CD4-positive, alpha-beta T cell treated with Interleukin-6 at 100 ng/mL for 8 hours (primary cell): ENCODE results near the gene DBN1.
A peak's percentile ranks its signal among the peaks of the same experiment; 100 is the strongest.

Experiments used
- DNase-seq: peaks from one replicate; pipeline ENCODE4 v3.0.0-alpha.2; 2020; ENCODE audit warnings: mixed read lengths, low spot score

Gene DBN1

GRCh38 chr5:177472460-177473442 lies 683 bp downstream of the DBN1 start:
- peak; percentile 31 for DNase-seq

DNA sequence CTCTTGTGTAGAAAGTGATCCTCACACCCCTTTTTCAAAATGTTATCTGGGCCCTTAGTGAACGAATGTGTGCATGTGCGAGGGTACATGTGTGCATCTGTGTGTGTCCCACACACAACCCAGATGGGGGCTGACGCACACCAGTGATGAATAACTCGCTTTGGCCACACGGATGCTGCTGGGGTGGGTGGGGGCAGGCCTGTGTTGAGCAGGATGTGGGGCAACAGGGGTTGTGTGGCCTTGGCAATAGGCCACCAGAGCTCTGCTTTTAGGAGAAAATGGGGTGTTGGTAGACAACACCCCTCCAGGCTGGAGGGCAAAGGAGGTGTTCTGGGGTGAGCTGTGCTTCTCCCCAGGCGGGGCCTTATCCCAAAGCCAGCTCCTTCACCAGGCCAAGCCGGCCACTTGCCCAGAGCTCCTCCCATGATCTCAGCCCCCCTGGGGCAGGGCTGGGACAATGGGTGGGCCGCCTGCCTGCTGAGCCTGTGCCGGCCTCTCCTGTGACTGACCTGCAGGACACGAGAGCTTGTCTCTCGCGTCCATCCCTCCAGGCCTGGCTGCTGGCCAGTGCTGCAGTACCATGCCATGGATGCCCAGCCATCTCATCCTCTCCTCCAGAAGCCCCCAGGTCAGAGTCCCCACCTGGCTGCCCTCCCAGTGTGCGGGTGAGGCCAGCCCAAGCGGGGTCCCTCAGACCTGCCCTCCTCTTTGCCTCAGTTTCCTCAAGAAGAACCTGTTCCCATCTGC lies 1.7 kb downstream of the DBN1 start:
- DNase-seq, result no peak

DNA sequence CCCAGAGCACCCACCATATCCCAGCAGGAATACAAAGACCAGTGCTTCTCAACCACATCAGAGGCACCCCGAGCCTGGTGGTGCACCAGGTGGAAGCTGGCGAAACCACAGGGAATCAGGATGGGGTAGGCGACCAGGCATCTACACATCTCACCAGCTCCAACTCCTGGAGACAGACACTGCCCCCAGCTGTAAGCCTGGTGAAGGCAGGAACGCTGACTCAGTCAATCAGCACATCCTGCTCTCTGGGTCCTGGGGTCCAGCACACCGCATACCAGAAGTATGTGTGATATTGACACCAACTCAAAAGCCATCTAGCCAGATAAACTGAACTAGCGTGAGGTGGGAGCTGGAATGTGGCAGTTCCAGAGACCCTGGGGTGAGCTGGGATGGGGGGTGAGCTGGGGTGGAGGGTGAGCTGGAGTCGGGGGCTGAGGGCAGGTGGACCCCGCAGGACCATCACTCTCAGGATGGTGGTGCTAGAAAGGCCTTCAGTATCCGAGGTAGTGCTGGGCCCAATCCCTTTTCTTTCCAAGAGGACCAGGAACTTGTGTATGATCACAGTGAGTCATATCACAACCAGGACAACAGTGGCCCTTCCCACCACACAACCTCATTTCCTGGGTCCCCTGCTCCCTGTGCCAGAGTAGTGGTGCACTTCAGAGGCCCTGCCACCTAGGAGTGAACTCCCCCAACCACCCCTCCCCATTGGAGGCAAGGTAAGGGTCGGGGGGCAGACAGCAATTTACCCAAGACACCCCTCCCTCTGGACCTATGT lies 2.5 kb downstream of the DBN1 start:
- DNase-seq, result no peak

GRCh38 chr5:177469750-177470525 lies 3.5 kb downstream of the DBN1 start:
- no peak for DNase-seq

- no peak for DNase-seq
Observed at GRCh38 chr5:177468685-177469628, 4.5 kb downstream of the DBN1 start.

DNA sequence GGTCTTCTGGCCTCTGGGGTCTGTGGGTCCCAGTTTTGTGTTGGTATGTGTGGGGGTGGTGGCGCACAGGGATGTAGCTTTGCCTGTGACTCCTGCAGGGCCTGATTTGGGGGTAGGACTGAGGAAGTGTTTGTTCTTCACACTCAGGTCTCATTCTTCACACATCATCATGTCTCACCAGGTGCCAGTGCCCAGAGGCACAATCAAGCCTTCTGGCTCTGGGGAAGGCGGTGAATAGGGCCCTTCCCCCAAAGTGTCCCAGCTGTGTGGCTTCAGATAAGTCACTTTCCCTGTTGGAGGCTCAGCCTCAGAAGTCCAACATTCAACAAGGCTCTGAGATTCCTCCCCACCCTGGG lies 5.1 kb downstream of the DBN1 start:
- no peak for DNase-seq

- no peak for DNase-seq
Observed at GRCh38 chr5:177467436-177467835, 6.0 kb downstream of the DBN1 start.

DNA sequence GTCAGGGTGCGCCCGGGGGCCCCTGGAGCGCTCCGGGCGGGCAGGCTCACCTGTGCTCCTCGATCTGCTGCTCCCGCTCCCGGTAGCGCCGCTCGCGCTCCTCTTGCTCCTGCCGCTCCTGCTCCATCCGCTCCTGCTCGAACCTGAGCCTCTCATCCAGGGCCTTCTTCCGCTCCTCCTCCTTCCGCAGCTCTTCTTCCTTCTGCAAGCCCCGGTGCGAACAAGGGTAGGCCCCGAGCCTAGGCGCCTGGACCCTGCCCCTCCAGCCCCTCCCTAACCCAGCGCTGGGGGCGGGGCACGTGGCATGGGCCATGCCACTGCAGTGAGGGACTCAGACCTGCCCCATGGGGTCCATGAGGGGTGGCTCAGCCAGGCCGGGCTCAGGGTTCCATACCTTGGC lies 6.6 kb downstream of the DBN1 start:
- DNase-seq, result no peak

DNA sequence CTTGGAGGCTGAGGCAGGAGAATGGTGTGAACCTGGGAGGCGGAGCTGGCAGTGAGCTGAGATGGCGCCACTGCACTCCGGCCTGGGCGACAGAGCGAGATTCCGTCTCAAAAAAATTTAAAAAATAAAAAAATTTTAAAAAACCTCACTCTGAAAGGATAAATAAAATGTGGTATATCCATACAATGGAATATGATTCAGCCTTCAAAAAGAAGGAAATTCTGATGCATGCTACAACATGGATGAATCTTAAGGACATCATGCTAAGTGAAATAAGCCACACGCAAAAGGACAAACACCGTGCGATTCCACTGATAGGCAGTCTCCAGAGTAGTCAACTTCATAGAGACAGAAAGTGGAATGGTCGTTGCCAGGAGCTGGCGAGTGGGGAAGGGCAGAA lies 8.4 kb downstream of the DBN1 start:
- DNase-seq, result no peak

- DNase-seq, result no peak
Observed at GRCh38 chr5:177462021-177462670, 11.3 kb downstream of the DBN1 start.

DNA sequence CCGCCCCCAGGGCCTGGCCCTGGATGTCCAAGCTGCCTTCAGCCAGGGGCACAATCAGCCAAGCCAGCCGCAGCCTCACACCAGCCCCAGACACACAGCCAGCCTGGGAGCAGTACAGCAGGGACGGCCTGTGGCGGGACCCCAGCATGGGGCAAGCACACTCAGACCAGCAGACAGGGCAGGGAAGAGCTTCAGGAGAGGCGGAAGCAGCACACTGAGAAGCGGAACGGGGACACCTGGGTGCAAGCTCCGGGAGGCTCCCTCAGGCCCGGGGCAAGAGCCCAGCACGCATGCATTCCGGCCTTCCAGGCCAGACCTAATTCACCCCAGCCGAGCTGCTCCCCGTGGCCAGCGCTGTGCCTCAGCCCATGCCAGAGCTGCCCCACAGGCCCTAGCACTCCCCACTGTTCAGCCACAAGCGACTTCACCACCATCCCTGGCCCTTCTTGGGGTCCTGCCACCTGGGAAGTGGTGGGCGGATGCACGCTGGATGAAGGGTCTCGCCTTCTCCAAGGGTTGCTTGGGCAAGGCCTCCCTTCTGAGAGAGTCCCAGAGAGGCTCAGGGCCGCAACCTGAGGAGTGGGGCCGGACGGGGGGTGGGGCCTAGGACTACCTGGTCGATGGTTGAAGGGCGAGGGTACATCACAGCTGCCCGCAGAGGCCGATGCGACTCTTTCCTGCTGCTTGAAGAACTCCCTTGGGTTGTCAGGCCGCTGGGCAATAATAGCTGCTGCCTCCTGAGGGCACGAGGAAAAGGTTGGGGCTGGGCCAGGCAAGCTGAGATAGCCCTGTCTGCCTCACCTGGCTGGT lies 13.4 kb downstream of the DBN1 start:
- DNase-seq, result no peak

DNA sequence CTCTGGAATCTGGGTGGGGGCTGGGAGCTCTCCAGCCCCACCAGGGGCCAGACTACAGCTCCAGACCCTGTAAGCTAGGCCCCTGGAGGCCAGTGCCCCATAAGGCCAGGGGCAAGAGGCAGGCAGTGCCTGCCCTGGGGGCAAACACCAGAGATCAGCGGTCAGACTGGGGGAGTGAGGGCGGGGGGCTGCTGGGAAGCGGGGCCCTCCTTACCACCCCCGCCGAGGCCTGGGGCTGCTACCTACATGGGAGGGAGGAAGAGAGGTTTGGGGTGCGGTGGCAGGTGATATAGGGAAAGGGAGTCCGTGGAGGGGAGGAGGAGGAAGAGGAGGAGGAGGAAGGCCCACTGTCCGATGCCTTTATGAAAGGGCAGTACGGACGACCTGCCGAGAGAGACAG lies 14.1 kb downstream of the DBN1 start:
- no peak for DNase-seq

- no peak for DNase-seq
Observed at GRCh38 chr5:177458912-177459350, 14.5 kb downstream of the DBN1 start.

DNA sequence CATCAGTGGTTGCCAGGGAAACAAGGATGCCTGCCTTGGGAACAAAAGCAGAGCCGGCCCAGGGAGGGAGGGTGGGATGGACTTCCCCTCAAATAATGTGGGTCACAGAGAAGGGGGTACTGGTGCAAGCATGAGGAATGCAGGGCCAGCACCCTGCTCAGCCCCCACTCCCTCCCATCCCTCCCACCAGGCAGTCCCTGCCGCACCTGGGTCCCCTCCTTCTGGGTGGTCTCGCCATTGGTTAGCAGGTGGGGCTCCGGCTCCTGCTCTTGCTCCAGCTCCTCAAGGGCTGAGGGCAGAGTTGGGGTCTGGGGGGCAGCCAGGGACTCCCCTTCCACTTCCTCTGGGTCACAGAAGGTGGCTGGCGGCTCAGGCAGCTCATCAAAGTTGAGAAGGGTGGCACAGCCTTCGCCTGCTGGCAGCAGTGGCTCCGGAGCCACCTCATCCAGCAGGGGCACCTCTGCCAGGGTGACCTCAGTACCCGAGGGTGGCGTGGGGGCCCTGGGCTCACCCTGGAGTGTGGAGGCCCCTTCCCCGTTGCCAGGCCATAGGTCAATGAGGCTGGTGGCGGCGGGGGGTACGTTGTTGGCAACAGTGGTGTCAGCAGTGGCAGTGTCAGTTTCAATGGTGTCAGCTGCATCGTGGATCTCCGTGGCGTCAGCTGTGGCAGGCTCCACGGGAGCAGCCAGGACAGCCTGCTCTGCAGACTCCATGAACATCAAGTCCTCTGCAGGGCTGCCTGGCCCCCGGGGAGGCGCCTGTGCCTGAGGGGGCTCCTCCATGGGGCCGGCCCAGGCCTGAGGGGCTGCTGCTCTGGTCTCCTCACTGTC lies 15.4 kb downstream of the DBN1 start:
- DNase-seq, result no peak

DNA sequence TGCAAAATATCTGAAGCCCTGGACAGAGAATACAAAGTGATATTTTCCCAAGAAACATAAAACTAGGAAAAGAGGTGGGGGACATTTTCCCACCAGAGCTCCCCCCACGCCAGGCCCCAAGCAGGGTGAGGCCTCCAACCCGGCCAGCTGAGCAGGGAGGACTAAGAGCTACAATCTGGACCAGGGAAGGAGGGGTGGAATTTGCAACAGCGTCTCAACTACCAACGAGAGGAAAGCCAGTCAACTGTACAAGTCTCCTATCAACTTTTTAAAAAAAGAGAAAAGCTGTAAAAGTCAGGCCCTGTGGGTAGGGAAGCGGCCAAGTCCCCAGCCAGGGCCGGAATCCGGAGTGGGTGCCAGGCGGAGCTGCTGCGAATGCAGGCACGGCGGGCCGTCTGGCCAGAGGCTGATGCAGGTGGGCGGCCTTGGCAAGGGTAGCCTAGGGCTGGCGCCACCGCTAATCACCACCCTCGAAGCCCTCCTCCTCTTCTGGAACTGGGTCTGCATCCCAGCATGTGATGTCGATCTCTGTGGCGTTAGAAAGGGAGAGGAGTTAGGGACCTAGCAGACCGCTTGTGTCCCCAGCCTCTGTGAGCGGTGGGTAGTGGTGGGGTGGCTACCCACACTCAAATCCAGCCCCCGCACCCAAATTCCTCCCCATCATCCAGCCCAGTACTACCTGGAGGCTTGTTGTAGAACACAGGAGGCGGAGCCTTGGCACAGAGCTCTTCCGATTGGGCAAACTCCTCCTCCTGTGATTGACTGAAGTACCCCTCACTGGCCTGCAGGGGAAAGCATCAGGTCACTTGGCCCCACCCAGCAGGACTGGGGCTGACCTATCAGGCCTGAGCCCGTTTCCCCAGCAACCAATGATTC lies 16.2 kb downstream of the DBN1 start:
- DNase-seq, result no peak

GRCh38 chr5:177456591-177456964 lies 16.9 kb downstream of the DBN1 start:
- DNase-seq, result no peak
